ENCODE results near the gene GNA15. TPM values are rescaled to one million over a fixed set of nuclear protein-coding genes. Genes with fewer than 3 reads are reported as not detected.

The GNA15 gene
- total RNA-seq, 4 donors from 2014 or later = 72.7 to 186 (median 132) TPM

DNA sequence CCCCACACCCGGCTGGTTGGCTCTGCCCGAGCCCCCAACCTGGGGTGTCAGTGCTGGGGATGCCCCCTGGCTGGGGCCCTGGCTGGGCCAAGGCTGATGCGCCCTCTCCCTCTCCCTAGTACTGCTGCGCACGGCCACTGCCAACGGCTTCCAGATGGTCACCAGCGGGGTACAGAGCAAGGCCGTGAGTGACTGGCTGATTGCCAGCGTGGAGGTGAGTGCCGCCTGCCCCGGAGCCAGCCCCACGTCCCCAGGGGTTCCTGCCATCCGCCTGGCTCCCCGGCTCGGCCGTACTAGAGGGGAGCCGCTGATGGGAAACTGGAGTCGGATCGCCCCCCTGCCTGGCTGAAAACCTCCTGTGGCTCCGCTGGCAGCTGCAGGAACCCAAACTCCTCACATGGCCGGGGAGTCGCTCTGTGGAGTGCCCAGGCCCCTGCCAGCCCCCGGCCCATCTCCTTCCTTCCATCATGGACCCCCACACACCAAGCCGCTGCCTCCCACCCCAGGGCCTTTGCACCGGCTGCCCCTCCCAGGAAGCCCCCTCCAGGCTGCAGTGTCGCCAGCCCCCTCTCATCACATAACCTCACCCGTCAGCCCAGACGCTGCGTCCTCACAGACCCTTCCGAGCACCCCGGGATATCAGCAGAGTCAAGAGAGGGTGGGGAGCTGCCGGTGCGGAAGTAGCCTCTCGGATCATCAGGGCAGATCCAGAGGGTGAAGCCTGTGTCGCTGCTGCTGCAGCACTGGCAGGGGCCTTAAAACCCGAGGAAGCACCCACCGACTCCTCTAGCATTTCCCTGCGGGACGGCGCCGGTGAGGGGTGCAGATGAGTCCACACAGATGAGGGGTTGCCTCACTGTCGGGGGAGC lies 60.5 kb downstream of the GNA15 start:
- no peak for DNase-seq
- H3K27me3 ChIP-seq = no peaks in the 10 kb centered on the region
- peaks cover 0 to 93% (median 6%) of the 10 kb centered on the region in 3 donors for H3K36me3 ChIP-seq
- no peak overlapping the region for H3K27ac ChIP-seq
- TF ChIP-seq CTCF (IDR thresholded peaks at IDR 0.05) = no peak
- no peak for TF ChIP-seq POLR2A (IDR thresholded peaks at IDR 0.05)
- no peaks in the 10 kb centered on the region for H3K4me1 ChIP-seq
- no peak overlapping the region for H3K4me3 ChIP-seq
- intact Hi-C loops (cut with DNase I) = no loop called here
- WGBS, 2 donors = 80 to 86% methylated on average over 1 to 20 of the region's 42 CpGs
- H3K9me3 ChIP-seq = no peaks in the 10 kb centered on the region

DNA sequence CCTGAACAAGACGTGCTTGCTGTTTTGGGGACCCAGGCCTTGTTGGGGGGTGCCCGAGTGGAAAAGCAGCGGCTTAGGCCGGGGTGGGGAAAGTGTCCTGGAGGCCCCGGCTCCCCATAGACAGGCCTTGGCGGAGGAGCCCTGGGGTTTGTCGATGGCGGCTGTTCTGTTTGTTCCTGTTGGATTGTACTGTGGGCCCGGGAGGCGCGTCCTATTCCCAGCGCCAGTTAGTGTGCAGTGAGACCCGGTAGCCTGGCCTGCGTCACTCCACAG lies 61.0 kb downstream of the GNA15 start:
- no peak for TF ChIP-seq POLR2A (IDR thresholded peaks at IDR 0.05)
- no peak for TF ChIP-seq CTCF (IDR thresholded peaks at IDR 0.05)
- peaks cover 0 to 96% (median 6%) of the 10 kb centered on the region in 3 donors for H3K36me3 ChIP-seq
- no peak overlapping the region for H3K4me3 ChIP-seq
- intact Hi-C loops (cut with DNase I) = no loop called here
- no peaks in the 10 kb centered on the region for H3K27me3 ChIP-seq
- no peak overlapping the region for H3K27ac ChIP-seq
- H3K9me3 ChIP-seq = no peaks in the 10 kb centered on the region
- no peak for DNase-seq
- WGBS, 2 donors = 93% methylated on average over 9 of the region's 14 CpGs; no CpG with 5 or more reads in 1 of the 2 donors
- no peaks in the 10 kb centered on the region for H3K4me1 ChIP-seq

DNA sequence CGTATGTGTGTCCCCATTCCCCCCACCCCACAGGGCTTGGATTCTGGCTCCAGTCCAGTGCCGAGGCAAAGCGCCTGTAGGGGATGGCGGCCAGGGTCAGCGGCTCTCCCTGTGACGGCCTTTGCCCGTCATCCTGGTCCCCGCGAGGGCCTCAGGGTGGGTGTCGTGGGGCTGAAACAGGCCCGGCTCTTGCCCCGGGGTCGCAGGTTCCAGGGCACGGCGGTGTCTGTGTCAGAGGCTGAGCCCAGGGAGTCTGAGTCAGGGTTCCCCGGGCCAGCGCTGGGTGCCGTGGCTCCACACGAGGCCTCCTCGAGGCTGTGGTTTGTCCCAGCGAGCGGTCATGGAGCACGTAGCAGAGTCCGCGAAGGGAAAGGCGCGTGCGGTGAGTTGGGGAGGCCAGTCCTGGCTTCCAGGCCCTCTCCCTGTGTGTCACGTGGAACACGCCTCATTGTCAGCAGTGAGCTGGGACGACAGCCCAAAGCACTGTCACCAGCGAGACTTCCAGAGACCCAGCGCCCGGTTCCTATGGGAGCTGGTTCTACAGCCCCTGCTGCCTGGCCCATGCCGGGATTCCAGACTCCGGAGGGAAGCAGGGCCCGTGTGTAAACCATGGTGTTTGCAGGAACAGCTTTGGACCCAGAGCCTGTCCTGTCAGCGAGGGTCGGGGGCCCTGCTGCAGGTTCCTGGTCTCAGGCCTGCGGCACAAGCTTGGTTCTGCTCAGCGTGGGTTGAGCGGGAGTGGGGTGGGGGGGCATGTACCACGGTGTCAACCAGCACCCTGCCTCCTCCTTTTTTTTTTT lies 63.3 kb downstream of the GNA15 start:
- no peak for TF ChIP-seq POLR2A (IDR thresholded peaks at IDR 0.05)
- no peak for TF ChIP-seq CTCF (IDR thresholded peaks at IDR 0.05)
- 84 to 96% methylated on average over 5 to 8 of the region's 43 CpGs for WGBS, 2 donors
- peaks cover 6 to 97% (median 7%) of the 10 kb centered on the region in 3 donors for H3K36me3 ChIP-seq

GRCh38 chr19:3201072-3201700 lies 65.4 kb downstream of the GNA15 start:
- intact Hi-C loops (cut with DNase I) = no loop called here
- Histone ChIP-seq H3K4me1 (no peaks in the 10 kb centered on the region), H3K9me3 (no peaks in the 10 kb centered on the region), H3K4me3 (no peak overlapping the region), H3K27me3 (no peaks in the 10 kb centered on the region), H3K36me3 (peaks cover 17 to 98% (median 20%) of the 10 kb centered on the region in 3 donors), H3K27ac (no peak overlapping the region)
- 96 to 100% methylated on average over 1 to 10 of the region's 39 CpGs for WGBS, 2 donors
- no peak for DNase-seq
- TF ChIP-seq CTCF (IDR thresholded peaks at IDR 0.05) (no peak), POLR2A (IDR thresholded peaks at IDR 0.05) (no peak)

More for the DNA sequence above, 63.3 kb downstream of the GNA15 start:
- intact Hi-C loops (cut with DNase I) = no loop called here
- H3K9me3 ChIP-seq = no peaks in the 10 kb centered on the region
- no peak overlapping the region for H3K27ac ChIP-seq
- no peaks in the 10 kb centered on the region for H3K4me1 ChIP-seq
- H3K4me3 ChIP-seq = no peak overlapping the region
- no peak for DNase-seq
- H3K27me3 ChIP-seq = no peaks in the 10 kb centered on the region

DNA sequence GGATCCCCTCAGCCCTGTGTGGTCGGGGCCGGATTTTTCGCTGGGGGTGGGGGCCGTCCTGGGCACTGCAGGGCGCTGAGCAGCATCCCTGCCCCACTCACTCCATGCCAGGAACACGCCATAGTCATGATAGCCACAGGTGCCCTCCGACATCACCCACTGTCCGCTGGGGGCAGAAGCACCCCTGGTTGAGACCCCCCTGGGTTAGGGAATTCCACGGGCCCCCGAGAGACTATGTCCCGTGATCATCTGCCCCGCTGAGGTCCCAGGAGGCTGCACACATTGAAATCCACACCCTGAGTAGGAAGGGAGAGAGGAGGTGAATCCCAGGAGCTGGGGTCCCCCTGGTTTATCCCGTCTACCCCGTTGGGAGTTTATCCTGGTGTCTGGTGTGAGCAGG lies 66.1 kb downstream of the GNA15 start:
- intact Hi-C loops (cut with DNase I) = no loop called here

More for the DNA sequence above, 66.1 kb downstream of the GNA15 start:
- no peaks in the 10 kb centered on the region for H3K9me3 ChIP-seq
- H3K36me3 ChIP-seq = peaks cover 19 to 98% (median 23%) of the 10 kb centered on the region in 3 donors
- no peak overlapping the region for H3K4me3 ChIP-seq
- H3K4me1 ChIP-seq = no peaks in the 10 kb centered on the region
- no peaks in the 10 kb centered on the region for H3K27me3 ChIP-seq
- TF ChIP-seq POLR2A (IDR thresholded peaks at IDR 0.05) (no peak), CTCF (IDR thresholded peaks at IDR 0.05) (no peak)
- WGBS, 2 donors = 86 to 93% methylated on average over 2 to 3 of the region's 14 CpGs
- no peak overlapping the region for H3K27ac ChIP-seq
- DNase-seq = no peak

All from esophagus squamous epithelium (tissue), 5 donors.